Stimulated activated CD4-positive, alpha-beta T cell treated with anti-CD3 and anti-CD28 coated beads, TNF-alpha, amount 100 ng/mL, for 1 hour (primary cell): Measurements from ENCODE around the gene CDCA7.
"Not testable (repeated sequence)": the region's sequence is repeated elsewhere in the genome, so short reads cannot be mapped to it uniquely, and the experiment has no call there.

Source experiments
- DNase-seq, 3 donors: peaks; one replicate each; pipeline ENCODE4 v3.0.0-alpha.2; 2020; ENCODE audit warnings: low read depth in 3 of 3, low spot score in 1 of 3

CDCA7 gene

GRCh38 chr2:173402405-173402974, 47.8 kb downstream of the CDCA7 start:
- peak; percentile 37 to 50 (median 44) for DNase-seq

GRCh38 chr2:173404841-173405750, 50.4 kb downstream of the CDCA7 start:
- no peak for DNase-seq

- DNase-seq, result no peak
These were observed 52.5 kb downstream of the CDCA7 start for GRCh38 chr2:173407176-173407575.

- no peak for DNase-seq
These were observed 53.0 kb downstream of the CDCA7 start for GRCh38 chr2:173407646-173408045.

- DNase-seq, result no peak
These were observed 55.9 kb downstream of the CDCA7 start for GRCh38 chr2:173410579-173410978.

- DNase-seq, result no peak
These were observed 58.0 kb downstream of the CDCA7 start for GRCh38 chr2:173412628-173413027.

GRCh38 chr2:173414823-173415322, 60.2 kb downstream of the CDCA7 start:
- no peak for DNase-seq

- DNase-seq, result no peak
These were observed 61.0 kb downstream of the CDCA7 start for GRCh38 chr2:173415431-173416381.

- not testable (repeated sequence) for DNase-seq
These were observed 61.9 kb downstream of the CDCA7 start for GRCh38 chr2:173416415-173417152.

- DNase-seq, result no peak
These were observed 62.7 kb downstream of the CDCA7 start for GRCh38 chr2:173417341-173417740.

GRCh38 chr2:173417802-173418201, 63.1 kb downstream of the CDCA7 start:
- DNase-seq, result no peak
